CD4-positive, alpha-beta T cell treated with Interleukin-1 beta for 1 hour (primary cell): ENCODE results near the gene FOXP2.
"Not testable (repeated sequence)": the region's sequence is repeated elsewhere in the genome, so short reads cannot be mapped to it uniquely, and the experiment has no call there.

Experiments used
- DNase-seq, 2 donors: peaks; one replicate each; pipeline ENCODE4 v3.0.0-alpha.2; 2020 to 2022

The FOXP2 gene

DNA sequence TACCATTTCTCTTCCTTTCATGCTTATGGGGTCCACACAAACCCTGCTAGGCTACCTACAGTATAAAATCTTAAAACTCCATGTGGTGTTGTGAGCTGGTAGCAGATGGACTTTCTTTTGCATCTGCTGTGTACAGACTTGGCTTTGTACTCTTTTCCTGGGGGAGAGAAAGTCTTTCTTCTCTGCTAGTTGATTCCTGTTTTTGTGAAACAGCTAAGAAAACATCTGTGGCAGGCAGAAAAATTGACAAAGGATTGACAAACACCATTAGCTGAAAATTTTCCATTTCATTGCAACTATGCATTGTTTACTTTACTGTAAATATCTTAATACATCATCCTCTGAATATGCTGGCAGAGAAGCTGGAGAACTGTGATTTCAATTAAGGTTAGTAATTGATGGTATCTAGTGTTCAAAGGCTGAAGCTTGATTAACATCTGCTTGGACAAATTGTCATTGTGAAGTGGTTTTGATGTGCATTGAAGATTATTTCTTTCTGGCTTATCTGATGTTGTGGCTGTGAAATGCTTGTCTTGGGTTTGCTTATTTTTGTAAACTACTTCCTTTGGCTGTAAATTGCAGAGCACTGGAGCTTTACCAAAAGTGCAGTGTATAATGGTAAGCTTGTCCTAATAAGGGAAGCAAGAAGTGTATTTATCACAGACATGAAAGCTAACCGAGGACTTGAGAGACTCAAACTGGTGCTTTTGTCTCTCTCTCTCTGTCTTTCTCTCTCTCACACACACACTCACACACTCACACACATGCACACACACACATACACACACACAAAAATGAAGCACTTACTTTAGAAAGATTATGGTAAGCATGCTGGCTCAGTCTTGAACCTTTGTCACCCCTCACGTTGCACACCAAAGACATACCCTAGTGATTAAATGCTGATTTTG lies at the start of gene FOXP2:
Gene FOXP2 (plus strand): TSS at position 660 of the 908 bp plus-strand sequence. CDS start 11,697 bp downstream, outside the sequence.
- no peak for DNase-seq

DNA sequence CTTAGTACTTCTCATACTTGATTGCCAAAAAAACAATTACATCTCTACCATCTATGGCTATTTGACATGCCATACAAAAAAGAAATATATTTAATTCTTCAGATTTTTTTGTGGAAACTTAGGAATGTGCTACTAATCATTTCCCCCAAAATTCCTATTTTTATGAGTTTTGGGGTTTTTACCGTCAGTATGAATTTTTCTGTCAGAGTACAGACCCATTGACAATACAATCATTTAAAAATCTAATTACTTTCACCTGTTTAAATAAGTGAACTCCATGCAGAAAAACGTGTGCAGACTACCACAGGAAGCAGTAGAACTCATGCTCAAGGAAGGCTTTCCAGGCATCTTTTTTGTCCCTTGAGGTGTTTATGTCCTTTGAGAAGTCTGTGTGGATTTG lies 48.8 kb upstream of the FOXP2 start:
- DNase-seq: no peak

DNA sequence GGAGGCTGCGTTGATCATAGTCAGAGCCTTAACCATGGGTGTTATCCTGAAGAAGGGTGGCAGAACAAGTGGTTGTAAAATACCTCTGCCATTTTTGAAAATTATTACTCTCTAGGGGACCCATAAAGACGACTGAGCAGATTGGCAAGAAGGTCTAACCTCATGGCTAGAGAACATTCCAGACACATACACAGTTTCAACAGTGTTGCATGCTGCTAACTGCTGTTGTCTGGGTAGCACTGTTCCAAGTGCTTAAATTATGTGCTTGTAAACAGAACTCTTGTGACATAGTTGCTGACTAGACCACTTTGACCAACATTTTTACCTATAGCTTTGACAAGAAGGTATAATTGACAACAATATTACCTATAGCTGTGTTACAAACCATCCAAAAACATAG lies 46.1 kb upstream of the FOXP2 start:
- no peak for DNase-seq

DNA sequence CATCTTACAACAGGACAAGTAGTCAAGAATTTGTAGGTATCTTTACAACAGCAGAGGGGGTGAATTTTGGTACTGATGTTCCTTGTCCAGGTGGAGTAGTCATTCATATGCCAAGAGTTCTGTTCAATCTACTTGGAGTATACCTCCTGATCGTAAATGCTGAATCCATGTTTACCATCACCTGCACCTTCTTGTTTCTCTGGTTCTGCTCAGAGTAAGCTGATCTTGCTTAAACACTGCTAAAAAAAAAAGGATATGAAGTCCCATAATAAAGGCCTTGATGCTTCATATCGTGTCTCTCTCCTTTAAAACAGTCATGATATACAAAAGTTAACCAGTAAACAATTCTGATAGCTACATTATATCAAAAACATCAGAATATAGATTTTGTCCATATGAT lies 45.3 kb upstream of the FOXP2 start:
- no peak for DNase-seq

DNA sequence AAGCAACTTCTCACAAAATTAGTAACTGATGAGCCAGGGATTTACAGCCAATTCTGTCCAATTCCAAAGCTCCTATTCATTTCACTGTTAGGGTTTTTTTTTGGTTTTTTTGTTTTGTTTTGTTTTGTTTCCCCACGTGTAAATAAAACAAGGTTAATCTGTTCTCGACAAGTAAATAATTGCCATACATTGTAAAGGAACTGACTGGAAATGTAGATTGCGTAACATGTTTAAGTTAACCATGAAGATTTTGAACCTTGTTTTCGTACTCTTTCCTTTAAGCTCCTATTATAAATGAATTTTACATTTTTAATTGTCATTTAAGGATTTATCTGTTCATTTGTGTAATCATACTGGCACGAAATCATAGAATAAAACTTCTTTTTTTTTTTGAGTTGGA lies 42.0 kb upstream of the FOXP2 start:
- no peak for DNase-seq

DNA sequence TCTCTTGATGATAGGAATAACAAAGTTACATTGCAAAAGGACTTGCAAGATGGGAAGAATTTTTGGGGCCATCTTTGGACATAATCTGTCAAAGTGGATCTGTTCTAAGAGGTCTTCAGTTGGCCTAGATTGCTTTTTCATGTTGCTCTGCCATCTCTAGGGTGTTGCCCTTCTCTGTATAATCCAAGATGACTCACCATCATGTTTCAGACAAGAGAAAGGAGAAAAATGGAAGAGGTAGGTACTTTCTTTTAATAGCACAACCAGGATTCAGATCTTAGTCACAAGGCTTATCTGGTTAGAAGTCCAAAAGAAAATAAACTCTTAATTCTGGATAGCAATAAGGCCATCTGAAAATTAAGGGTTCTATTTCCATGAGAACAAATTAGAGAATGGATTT lies 38.7 kb upstream of the FOXP2 start:
- no peak for DNase-seq

DNA sequence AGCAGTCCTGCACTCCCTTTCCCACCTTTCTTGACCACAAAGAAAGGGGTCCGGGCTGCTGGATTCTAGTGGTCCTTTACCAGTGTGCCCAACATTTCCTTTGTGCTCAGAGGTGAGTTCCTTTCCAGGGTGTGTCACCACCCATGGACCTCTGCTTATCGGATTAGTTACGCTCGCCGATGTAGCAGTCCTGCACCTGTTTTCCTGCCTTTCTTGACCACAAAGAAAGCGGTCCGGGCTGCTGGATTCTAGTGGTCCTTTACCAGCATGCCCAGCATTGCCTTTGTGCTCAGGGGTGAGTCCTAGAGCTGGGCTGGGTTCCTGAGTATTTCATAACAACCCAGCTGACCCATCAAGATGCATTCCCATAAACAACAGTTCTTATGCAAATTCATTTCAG lies 30.7 kb upstream of the FOXP2 start:
- DNase-seq: not testable (repeated sequence)

DNA sequence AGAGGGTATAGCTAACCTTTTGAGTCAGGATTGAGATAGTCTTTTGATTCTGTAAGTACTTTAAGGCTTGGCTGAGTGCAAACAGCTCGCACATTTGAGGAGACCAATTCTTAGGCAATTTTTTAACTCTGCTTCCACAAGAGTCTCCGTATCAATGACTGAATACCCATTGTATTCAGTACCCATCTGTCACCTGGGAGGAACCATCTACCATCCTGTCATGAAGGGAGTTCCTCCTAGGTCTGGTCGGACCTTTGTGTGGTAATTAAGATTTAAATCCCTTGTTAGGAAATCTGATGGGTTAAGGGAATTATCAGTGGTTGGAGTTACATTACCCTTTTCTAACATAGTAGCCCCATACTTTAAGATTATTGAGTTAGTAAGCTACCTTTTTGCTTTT lies 30.3 kb upstream of the FOXP2 start:
- DNase-seq: not testable (repeated sequence)

DNA sequence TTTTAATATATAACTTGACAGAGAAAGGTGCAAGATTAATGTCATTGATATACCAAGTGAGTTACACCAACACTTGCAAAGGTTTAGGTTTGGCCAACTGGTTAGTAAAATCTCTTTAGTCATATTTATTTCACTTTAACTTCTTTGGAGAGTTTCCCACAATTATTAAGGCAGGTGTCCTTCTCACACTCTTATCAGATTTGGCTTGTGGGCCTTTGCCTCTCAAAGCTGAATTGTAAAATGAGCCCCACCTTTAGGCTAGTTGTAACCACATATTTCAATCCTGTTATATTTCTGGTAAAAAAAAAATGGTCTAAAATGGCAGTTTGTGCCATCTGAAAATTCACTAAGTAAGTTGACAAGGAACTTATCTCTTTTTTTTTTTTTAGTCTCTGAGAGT lies 26.6 kb upstream of the FOXP2 start:
- DNase-seq: no peak

DNA sequence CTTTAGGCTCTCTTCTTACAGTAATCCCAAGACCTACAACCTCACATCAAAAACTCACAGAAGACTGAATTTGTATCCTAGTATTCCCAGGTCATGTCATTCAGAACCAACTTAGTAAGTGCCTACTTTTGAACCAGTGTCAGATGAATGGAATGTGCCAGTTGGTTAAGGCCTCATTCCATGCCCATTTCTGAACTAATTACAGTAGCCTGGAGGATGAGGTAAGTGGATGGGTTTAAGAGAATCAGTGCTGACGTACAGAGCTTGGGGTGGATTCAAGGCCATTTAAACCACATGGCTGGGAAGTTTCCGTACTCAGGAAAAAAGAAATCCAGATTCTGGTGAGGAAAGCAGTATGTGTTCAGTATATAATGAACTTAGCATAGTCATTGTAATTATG lies 21.9 kb upstream of the FOXP2 start:
- no peak for DNase-seq

DNA sequence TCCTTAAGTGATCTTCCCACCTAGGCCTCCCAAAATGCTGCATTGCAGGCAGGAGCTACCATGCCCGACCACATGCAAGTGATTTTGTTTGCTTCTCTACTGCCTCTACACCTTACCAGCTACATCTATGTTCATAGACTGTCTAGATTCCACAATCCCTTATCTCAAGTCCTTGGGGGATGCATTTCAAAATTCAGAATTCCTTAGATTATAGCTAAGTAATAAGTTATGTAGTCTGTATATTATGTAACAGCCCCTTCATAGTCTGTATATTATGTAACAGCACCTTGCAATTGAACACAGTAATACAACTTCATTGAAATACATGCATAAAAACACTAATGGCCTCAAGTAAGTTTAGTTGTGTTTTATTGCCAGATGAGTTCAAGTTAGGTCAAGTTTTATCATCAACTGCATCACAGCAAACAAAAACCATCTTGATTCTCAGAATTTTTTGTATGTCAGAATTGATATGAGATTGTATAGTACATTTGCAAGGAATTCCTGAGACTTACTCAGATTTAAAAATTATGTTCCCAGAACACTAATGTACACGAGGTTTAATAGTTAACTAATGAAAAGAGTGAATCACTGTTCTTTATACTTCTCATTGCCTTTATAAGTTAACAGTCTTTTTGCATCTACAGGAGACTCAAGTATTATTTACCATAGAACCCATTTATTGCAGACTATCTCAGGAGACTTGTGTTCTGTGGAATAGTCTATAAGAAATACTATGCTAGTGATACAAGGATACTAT lies 11.6 kb upstream of the FOXP2 start:
- DNase-seq: no peak

DNA sequence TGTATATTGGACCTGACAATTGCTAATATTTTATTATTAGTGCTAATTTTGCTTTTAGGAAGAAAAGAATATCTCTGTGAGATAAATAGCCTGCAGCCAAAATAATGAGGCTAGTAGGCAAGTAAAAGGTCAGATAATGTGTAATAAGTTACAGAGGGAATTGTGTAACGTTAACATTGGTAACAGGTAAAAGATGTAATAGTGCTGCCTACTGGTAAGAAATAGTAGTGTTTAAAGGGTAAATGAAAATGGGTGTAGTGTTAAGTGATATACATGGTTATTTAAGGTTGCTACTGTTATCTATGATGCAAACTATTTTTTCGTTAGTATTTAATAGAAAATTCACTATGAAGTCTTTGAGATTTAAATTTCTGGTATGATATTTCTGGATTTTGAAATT lies 9.2 kb upstream of the FOXP2 start:
- no peak for DNase-seq

DNA sequence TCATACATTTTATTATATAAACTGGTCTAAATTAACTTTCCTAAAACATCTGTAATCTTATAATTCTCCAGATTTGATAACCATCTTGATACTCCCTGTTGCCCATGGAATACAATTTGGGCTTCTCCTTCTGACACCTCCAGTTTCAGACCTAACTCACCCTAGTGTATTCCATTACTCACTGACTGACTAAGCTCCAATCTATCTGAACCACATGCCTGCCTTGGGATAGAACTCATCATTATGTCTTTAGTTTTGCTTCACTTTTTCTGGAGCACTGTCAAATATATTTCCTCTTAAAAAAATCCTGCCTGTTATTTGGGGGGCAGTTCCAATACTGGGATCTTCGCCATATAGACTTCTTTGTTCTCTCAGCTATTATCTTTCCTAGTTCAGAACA lies 4.9 kb upstream of the FOXP2 start:
- no peak for DNase-seq

DNA sequence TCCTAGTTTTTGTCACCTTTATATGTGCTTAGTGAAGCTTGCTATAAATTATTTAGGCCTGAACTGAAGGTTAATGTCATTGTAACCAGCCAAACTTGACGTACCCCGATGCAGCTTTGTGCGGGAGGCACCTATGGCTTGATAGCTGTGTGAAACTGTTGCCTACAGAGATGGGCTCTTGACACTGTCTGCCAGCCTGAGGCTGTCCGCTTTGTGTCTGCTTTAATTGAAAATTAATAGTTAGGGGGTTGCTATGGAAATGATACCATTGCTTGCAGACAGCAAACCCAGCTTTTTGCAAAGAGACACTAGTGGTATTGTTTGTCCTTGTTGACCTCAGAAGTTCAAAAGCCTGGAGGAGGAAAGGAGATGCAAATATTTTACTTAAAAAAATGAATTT lies 2.1 kb upstream of the FOXP2 start:
- DNase-seq: no peak

DNA sequence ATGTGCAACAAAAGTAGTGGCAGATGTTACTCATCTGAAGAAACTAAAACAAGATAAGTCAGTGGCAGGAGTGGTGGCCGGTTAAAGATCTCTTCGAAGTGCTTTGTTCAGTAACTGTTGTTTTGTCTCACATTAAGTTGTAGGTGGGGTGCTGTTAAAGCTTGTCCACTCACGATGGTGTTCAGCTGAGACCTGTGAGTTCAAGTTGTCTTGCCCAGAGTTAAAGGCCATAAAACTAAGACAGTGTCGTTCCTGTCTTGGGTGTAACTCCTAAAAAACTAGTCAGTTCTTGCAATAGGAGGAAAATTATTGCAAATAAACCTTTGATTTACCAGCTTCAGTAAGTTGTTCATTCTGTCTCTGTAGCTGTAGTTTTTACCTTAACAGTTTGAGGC lies 857 bp upstream of the FOXP2 start:
- no peak for DNase-seq

DNA sequence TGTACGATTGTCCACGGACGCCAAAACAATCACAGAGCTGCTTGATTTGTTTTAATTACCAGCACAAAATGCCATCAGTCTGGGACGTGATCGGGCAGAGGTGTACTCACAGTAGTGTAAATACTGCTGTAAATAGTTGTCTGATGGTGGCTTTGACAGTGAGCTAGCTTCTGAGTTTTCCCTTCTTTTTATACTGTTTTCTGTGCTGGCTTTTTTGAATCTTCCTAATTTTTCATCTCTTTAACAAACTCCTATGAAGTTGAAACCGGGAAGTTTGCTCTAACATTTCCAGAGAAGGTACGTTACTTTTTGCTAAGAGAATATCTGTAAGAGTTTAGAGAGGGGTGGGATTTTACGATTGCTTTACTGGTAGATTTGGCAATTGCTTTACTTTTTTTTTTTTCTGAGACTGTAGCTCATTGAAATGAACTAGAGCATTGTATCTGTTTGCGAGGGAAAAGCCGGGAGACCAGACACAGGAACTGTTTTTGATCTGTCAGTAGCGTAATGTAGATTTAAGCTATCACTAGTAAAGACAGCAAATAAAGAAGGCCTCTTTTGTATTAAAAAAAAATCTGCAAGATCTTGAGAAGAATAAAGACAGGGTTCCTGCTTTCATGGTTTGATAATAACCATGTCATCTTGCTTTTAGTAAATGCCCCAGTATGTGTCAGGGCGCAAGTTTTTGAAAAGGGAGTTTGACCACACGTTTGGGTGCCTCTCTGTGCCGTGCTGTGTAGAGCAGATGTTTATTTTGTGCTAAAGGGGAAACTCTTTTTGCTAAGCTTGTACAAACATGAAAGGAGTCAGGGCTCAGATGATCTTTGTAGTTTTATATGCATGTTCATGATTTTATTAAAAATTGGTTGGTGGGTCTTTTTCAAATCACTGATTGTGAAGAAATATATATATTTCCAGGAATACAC lies 712 bp downstream of the FOXP2 start:
- DNase-seq: no peak

DNA sequence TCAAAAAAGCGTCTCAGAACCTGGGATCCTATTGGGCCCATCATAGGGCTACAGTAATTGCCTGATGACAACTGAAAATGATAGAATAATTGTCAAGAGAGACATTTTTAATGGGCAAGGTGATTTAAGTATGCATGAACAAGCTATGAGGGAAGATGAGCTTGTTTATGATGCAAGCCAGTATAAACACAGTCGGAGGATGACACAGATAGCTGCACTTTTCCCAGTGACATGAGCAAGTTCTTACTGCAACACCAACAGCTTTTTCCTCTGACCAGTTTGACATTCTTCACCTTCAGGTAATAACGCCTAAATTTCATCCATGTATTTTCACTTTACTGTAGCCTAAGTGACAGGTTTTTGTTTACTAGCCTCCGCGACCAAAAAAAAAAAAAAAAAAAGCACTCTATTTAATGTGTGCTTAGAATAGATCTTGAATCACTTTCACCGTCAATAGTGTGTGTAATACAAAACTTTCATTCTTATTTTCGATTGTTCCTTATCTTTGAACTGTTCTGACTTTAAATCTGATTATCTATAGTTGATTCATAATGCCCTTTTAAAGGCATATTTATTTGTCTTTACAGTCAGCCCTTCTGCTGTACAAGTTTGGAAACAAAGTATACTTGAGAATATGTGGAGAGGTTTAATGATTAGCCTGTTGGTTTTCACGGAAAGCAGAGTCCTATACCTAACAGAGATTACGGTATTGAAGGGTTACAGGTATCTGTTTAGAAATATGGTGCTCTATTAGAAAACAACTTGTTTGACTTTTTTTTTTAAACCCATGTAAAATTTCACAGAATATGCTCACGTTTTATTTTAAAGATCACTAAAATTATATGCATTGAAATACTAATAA lies 1.7 kb downstream of the FOXP2 start:
- DNase-seq: no peak

DNA sequence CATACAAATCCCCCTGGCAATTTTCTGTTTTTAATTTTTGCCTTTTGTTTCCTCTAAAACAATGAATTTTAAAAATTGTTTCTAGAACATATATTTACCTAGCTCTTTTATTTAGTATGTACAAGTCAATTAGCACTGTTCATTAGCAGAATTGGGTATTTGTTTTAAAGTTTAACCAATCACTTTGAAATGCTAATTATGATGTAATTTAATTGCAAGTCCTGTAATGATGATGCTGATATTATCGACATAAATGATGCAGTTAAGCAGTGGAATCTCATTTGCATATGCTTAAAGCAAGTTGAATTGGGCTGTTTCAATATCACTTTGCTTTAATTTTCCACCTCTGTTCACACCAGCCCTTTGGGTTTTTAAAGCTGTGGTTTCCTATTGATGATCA lies 2.7 kb downstream of the FOXP2 start:
- no peak for DNase-seq

DNA sequence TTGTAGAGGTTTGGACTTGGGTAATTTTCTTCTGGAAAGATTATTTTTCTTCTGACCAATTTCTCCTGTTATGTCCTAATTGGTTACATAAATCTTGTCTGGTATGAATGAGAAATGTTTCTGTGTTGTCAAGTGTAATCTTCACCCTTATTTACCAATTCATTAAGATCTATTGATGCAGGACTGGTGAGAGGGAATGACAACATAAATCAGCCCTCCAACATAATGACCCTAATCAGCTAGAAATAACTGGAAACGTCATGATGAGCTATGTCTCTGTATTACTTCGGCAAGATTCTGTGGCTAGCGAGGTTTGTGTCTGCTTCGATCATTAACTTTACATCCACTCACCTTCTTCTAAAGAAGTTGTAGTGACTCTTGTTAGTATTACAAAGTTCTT lies 3.5 kb downstream of the FOXP2 start:
- DNase-seq: no peak

DNA sequence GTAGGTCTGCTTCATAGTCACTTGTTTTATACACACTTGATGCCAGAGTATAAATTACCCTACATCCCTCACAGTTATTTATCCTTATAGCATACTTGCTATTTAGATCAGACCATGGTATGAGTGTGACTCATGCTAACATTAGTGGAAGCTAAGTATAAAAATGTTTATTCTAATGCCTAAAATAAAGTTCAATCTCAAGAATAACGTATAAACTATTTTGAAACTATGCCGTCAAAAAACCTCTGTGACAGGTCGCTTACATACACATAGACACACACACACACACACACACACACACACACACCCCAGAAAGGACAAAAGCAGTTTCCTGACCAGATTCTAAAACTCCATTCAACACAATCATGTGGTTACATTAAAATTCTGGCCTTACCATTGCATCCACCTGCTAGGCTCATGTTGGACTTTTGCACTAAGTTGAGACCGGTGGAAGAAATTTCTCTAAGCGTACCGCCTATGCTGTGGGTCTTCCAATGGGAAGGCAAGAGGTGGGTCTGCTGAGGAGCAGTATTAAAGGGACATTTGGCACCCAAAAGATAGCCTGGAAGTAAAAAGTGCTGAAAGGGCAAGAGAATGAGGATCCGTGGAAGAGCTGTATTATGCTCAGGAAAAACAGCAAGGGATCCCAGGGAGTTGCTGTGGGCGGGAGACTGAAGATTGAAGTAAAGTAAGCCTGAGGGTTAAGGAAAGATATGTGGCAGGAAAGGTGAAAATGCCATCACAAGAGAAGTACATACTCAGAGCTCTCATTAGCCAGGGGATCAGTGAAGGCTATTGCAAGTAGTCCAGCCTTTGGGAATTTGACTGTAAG lies 5.0 kb downstream of the FOXP2 start:
- no peak for DNase-seq
